Posterior vena cava (tissue), 2 donors: ENCODE data around the gene KIFAP3. TPM values are rescaled to one million over a fixed set of nuclear protein-coding genes. Genes with fewer than 3 reads are reported as not detected.

ENCODE experiments used
- DNase-seq: peaks from one replicate; pipeline ENCODE4 v3.0.0-alpha.2; 2020; ENCODE audit warnings: low spot score
- intact Hi-C, 2 donors: fragments of 100-400 bp; cut with DNase I; formaldehyde crosslinking; loops; one replicate each; pipeline versions ENCODE4 v1.14.1 to v1.14.2; 2022 to 2023
- total RNA-seq, 2 donors: library from RNA; stranded (reverse); fragmentation: NEBNext Ultra II Directional; extraction: Animal tissue kit (Norgen Biotek cat#: 25700); gene quantifications; one replicate each; pipeline ENCODE4 v1.2.1, GENCODE V29; 2021
- donor health status: DM: yes; HTN: yes; CAD: no.
- donor health status: DM: yes; HTN: yes; CAD: no.

KIFAP3 gene
- total RNA-seq, 2 donors from 2014 or later, result 27.7 to 31.4 TPM

DNA sequence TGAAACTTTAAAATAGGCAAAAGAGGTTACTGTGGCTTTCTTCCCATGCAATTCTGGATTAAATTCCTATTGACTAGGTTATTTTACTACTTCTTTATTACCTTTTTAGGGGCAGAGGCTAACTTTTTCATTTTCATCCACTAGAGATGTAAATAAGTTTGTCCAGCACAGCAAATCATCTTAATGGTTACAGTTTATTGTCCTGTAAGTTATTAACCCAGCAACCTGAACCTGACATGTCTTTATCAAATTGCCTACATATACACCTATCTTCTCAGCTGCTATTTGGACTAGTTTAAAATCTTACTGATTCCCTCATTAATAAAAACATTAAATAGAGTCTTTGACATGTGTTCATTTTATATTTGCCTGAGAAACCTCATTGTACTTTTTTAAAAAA lies 173.9 kb downstream of the KIFAP3 start:
- intact Hi-C loops, result no loop called here
- DNase-seq, result no peak

- DNase-seq, result no peak
- intact Hi-C loops, result no loop called here
Observed at GRCh38 chr1:169899519-169900217, 174.8 kb downstream of the KIFAP3 start.

DNA sequence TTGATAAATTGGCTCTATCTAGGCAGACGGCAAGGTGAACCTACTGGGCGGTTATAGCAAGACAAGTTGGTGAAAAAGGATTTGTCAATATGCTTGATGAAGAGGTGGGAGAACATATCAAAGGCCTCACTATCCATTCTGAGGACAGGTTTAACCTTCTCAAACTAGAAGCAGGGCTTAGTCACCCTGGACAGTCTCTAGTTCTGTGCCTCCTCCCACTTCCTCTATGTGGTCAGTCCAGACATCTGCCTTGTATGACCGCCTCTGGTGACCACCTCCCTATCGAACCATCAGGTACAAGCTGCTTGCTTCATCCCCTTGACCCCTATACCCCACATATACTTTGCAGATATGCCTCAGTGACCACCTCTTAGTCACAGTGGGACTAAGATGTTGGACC lies 178.5 kb downstream of the KIFAP3 start:
- no peak for DNase-seq
- intact Hi-C loops, result no loop called here

DNA sequence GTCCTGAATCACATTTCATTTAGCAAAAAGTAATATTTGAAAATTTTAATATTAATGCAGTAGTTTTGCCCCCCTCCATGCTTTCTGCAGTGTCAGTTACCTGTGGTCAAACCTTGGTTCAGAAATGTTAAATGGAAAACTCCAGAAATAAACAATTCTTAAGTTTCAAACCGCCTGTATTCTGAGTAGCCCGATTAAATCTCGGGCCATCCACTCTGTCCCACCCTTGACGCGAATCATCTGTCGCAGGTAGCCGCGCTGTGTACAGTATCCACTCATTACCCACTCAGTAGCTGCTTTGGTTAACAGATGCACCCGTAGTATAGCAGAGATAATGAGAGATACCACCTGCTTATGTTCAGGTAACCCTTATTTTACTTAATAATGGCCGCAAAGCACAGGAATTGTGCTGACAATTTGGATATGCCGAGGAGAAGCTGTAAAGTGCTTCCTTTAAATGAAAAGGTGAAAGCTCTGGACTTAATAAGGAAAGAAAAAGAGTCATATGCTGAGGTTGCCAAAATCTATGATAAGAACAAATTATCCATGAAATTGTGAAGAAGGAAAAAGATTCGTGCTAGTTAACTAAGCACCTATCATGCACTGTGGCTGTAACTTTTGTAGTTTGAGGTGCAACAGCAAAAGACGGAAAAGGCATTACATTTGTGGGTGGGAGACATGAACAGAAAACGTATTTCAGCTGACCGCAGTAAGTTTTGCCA lies 179.9 kb downstream of the KIFAP3 start:
- intact Hi-C loops, result no loop called here
- DNase-seq, result no peak

- intact Hi-C loops, result no loop called here
- peak; percentile 98 for DNase-seq
Observed at GRCh38 chr1:169893645-169894423, 180.7 kb downstream of the KIFAP3 start, which contains the start of gene SCYL3. TSS of gene SCYL3 (minus strand) at chr1:169893896. CDS start at chr1:169888840, 5,056 bp downstream.

DNA sequence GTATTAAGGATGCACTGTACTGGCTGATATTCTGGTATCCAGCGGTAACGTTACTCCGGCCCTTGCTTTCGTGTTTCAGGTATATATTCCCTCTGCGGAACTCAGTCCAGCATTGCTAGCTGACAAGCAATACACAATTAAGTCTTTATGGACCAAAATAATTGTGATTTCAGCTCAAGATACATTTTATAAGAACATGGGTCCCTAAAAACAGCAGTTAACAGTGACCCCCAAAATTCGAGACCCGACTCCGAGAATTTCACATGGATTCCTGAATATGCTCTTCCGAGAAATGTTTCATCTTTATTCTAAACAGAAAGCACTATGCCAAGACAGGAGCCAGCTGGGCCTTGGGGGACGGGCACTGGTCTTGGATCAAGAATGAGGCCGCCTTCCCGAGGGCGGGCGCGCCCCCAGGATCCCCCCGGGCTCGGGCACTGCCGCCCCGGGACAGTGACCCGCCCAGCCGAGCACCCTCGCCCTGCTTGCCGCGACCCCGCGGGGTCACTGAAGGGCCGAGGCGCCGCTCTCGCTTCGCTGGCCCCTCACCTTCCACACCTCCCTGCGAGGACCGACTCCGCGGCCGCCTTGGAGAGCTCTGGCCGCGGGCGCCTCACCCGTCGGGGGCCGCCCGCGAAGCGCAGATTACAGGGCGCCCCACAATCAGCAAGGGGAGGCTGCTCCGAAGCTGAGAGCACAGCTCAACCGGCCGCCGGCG lies 181.4 kb downstream of the KIFAP3 start:
- DNase-seq, result peak; percentile 81
- intact Hi-C loops, result no loop called here

DNA sequence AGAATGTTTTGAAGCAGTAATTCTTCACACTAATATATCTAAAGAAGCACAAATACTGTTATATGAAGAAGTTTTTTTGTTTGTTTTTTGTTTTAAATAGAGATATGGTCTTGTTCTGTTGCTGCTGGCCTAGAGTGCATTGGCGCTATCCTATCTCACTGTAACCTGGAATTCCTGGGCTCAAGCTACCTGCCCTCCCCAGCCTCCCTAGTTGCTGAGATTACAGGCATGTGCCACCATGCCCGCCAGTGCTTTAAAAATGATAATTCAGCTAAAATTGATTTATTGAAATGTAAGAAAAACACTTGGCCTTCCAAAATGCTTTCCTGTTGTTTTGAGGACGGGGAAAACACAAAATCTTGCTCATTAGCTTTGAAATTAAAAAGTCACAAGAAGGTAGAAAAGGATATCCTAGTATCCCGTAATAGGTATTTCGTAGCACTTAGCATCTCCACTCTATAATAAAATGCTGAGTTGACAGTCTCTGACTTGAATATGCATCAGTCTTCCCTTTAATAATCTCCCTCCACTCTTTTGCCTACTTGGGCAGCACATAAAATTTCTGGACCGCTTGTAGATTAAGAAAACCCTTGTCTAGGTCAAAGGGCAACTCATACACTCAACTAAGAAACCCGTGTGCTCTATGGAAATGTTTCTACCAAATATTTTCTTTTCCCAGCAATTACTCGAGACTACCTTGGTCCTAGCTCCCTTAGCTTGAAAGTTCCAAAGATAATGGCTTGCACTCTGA lies 182.1 kb downstream of the KIFAP3 start:
- intact Hi-C loops, result no loop called here
- DNase-seq, result no peak

DNA sequence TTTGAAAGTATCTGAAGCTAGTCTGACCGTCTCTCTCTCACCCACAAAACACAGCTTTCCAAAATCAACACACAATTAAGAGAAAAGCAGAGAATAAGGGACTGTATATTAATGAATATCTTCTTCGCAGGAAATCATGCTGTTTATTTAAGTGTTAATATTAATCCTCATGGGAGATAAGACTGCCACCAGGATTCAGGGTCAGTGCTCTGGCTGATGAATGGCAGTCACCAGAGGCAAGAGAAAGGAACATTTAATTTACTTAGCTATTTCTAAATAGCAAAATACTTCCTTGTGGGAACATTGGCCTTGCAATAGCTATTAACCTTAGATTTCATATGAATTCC lies 183.0 kb downstream of the KIFAP3 start:
- intact Hi-C loops, result no loop called here
- DNase-seq, result no peak

DNA sequence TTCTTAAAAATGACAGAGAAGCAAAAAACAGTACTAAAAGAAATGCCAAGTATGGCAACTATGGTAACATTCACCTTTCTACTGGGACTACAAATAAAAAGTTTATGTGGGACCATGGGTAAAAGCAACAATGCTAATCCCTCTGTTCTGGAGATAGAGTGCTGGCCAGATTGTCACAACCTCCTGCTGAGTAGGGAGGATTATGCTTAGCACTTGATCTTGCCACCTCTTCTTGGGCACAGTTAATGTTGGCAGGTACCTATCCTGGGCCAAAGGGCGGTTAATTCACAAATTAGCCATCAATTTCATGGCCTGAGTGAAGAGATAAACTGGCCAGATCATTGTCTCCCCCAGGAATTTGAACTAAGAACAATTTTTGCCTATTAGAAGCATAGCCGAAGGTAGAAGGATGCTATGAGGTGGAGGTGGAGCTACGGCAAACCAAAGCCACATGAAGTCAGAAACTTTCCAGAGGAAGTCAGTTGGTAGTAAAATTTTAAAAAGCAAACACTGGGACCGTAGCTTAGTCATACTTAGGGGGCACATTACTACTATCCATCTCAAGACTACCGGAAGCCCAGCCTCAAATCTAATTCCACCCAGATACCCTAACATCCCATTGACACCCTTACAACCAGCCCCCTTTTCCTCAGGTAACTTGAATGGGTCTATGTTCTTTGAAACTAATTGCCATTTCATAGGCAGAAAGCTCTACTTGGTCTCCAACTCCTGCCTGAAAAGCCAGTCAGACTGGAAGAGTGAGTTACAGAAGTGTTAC lies 183.5 kb downstream of the KIFAP3 start:
- no peak for DNase-seq
- intact Hi-C loops, result no loop called here

DNA sequence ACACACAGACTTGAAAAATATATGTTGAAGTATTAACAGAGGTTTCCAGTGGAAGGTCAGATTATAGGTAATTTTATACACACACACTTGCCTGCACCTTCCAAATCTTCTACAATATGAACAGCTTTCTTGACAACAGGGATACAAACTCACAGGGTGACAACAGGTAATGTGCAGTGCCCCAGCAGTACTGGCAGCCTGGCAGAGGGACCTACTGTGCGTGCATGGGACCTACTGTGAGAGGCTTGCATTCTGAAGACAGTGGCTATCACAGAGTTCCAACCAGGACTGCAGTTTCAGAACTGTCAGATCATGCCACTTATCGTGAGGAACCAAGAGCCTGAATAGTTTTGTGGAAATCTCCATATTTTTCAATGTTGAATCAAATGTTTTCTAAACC lies 184.6 kb downstream of the KIFAP3 start:
- intact Hi-C loops, result no loop called here
- no peak for DNase-seq

DNA sequence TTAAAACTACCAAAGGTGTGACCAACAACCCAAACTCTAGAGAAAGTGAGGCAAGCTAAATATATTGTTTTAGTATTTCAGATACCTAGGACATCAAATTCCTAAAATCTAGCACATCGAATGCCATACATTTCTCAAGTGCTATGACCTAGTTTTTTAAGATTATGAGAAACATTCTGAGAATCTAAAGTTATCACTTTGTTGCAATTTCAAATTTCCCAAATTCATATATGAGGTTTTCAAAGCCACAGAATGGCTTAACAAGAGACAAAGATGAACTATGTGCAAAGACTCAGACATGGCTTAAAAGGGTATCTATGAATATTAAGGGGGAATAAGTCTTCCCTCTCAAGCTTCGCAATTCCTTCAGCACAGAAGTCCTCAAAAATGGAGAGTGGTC lies 187.6 kb downstream of the KIFAP3 start:
- DNase-seq, result no peak
- intact Hi-C loops, result no loop called here

GRCh38 chr1:169886422-169886821 lies 188.1 kb downstream of the KIFAP3 start:
- intact Hi-C loops, result no loop called here
- DNase-seq, result no peak

- intact Hi-C loops, result no loop called here
- no peak for DNase-seq
Observed at GRCh38 chr1:169885207-169885606, 189.3 kb downstream of the KIFAP3 start.

GRCh38 chr1:169884634-169885033 lies 189.9 kb downstream of the KIFAP3 start:
- intact Hi-C loops, result no loop called here
- DNase-seq, result no peak

DNA sequence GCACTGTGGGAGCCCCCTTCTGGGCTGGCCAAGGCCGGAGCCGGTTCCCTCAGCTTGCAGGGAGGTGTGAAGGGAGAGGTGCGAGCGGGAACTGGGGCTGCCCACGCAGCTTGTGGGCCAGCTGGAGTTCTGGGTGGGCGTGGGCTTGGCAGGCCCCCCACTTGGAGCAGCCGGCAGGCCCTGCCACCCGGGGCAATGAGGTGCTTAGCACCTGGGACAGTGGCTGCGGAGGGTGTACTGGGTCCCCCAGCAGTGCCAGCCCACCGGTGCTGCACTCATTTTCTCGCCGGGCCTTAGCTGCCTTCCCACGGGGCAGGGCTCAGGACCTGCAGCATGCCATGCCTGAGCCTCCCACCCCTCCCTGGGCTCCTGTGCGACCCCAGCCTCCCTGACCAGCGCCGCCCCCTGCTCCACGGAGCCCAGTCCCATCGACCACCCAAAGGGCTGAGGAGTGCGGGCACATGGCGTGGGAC lies 192.4 kb downstream of the KIFAP3 start:
- intact Hi-C loops, result no loop called here
- DNase-seq, result no peak

DNA sequence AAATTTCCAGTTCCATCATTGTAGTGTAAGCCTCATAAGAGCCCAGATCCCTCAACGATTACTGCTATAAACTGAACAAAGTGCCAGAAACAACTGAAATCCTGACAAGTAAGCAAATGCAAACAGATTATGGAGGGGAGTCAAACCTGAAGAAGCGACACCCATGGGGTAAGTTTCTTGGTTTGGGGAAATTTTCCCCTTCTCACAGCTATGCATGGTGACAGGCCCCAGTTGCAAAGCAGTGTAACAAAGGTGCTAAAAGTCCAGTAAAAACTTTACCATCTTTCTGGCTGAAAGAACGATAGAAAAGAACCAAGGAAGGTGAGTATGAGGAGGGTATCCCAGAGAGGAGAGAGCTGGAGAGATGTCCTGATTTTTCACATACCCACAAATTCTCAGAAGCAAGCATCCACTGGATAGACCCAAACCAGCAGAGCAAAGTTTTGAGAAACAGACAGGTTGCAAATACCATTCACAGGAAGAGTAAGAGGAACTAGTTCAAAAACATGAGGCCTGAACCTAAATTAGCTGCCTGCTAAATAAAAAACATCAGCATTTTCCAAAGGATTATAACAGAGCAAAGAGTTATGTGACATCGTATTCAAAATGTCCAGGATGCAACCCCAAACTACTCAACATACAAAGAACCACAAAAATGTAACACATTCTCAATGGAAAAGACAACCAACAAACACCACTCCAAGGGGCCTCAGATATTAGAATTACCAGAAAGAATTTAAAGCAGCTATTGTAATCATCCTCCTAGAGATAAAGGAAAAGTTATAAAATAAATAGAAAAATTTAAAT lies 195.3 kb downstream of the KIFAP3 start:
- DNase-seq, result no peak
- intact Hi-C loops, result no loop called here

- DNase-seq, result no peak
- intact Hi-C loops, result no loop called here
Observed at GRCh38 chr1:169878498-169878897, 196.0 kb downstream of the KIFAP3 start.
